HG03442 (cell line): Measurements from ENCODE around the gene ASRGL1.
A peak's percentile ranks its signal among the peaks of the same experiment; 100 is the strongest.
"Not testable (repeated sequence)": the region's sequence is repeated elsewhere in the genome, so short reads cannot be mapped to it uniquely, and the experiment has no call there.

ENCODE experiments used
- ATAC-seq: cut with Tn5 transposase; IDR thresholded peaks from one replicate; pipeline ENCODE4 v1.9.1; 2021; ENCODE audit warnings: mild to moderate bottlenecking, moderate library complexity; ENCODE audit not compliant: unreplicated experiment

Gene ASRGL1

DNA sequence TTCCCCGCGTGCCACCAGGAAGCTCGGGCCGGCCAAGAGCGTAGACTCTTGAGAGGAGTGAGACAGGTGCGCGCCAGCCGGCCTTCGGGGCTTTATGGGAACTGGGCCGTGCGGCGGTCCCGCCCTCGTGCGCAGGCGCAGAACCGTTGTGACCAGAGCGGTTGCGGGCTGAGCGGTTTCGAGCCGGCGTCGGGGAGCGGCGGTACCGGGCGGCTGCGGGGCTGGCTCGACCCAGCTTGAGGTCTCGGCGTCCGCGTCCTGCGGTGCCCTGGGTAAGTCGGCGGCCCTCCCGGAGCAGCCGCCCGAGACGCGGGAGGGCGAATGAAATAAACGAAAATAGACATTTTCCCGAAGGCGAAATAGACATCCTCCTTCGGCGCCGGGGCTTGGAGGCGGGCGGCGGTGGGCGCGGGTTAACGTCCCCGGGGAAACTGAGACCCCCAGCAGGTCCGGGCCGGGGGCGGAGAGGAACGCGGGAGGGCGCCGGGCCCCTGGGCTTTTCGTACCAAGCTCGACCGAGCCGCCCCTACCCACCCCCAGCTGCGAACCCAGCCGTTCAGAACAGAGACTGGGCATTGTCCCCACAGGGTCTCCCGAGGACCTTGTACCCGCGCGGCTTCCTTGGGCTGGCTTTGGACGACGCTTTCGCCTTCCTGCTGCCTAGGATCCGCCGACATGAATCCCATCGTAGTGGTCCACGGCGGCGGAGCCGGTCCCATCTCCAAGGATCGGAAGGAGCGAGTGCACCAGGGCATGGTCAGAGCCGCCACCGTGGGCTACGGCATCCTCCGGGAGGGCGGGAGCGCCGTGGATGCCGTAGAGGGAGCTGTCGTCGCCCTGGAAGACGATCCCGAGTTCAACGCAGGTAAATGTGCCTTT is at the start of gene ASRGL1:
Gene ASRGL1, plus strand, starts transcription at position 146 of the 879 bp plus-strand sequence. Its CDS starts 530 bp downstream, at position 676.
- peak; percentile 77 for ATAC-seq

- no peak for ATAC-seq
Measured at GRCh38 chr11:62295504-62295903, 41.7 kb upstream of the ASRGL1 start.

- ATAC-seq, result no peak
Measured at GRCh38 chr11:62298975-62299374, 38.3 kb upstream of the ASRGL1 start, which contains the start of gene SCGB1D4. Gene SCGB1D4 (minus strand): TSS chr11:62299075. CDS start chr11:62299010, 65 bp downstream.

- ATAC-seq, result no peak
Measured at GRCh38 chr11:62306227-62306626, 31.0 kb upstream of the ASRGL1 start.

- ATAC-seq, result no peak
Measured at GRCh38 chr11:62307950-62308349, 29.3 kb upstream of the ASRGL1 start.

DNA sequence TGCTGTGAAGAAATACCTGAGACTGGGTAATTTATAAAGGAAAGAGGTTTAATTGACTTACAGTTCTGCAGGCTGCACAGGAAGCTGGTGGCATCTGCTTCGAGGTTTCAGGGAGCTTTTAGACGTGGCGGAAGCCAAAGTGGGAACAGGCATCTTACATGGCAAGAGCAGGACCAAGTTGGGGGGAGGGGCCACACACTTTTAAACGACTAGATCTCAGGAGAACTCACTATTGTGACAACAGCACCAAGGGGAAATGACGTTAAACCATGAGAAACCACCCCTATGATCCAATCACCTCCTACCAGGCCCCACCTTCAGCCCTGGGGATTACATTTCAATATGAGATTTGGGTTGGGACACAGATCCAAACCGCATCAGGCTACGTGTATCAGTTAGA is 27.3 kb upstream of the ASRGL1 start:
- ATAC-seq, result no peak

DNA sequence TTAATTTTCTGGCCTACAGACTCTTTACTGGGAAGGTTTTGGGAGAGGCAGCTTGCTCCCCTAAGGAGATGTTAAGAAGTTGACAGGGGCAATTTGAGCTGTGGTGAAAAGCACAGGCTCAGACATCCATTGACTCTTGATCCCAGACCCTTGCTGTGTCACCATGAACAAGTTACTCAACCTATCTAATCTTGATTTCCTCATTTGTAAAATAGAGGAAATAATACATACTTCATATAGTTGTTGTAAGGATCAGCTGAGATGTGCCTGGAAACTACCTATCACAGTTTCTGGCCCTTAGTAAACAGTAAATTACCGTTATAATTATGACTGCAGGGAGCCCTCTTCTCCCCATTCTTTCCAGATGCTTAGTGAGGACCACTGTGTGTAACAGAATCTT is 21.8 kb upstream of the ASRGL1 start:
- no peak for ATAC-seq

- no peak for ATAC-seq
Measured at GRCh38 chr11:62322524-62322923, 14.7 kb upstream of the ASRGL1 start.

DNA sequence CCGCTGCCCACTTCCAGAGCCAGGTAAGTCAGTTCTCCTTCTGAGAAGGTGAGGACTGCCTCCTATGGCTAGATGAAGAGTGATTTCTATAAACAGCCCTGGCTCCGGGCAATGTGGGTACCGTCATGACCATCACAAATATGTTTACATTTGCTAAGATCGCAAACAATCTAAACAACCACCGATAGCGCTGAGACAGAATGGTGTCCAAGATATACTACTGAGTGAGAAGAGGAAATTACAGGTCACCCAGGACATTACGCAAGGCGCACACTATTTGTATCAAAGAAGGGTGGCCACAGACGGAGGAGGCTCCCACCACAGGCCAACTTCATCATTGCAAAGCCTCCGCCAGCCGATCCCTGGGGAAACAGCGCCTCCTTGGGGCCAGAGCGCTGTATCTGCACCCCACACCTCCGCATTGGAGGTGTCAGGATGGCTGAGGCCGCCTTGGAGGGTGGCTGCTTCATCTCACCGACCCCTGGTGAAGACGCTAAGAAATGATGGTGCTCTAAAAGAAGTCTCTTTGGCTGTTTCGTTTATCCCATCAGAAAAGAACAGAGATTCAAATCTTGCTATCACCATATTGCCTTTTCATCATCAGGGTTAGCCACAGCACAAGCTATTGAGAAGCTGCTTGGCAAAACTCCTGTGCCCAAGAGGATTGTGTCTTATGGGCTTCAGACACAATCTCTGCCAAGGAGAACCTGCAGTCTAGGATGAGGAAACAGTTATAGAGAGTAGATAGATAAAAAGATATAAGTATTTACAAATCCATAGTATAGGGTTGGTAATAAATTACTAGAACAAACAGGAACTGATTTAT is 12.3 kb upstream of the ASRGL1 start:
- no peak for ATAC-seq

DNA sequence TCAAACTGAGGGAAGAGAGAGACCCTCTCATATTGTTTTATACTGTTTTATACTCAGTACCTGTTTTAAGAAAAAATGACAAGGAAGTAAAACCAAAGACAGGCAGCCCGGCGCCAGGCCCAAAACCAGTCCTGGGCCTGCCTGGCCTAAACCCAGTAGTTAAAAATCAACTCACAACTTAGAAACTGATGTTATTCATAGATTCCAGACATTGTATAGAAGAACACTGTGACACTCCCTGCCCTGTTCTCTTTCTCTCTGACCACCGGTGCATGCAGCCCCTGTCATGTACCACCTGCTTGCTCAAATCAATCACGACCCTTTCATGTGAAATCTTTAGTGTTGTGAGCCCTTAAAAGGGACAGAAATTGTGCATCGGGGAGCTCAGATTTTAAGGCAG is 11.5 kb upstream of the ASRGL1 start:
- ATAC-seq, result not testable (repeated sequence)

DNA sequence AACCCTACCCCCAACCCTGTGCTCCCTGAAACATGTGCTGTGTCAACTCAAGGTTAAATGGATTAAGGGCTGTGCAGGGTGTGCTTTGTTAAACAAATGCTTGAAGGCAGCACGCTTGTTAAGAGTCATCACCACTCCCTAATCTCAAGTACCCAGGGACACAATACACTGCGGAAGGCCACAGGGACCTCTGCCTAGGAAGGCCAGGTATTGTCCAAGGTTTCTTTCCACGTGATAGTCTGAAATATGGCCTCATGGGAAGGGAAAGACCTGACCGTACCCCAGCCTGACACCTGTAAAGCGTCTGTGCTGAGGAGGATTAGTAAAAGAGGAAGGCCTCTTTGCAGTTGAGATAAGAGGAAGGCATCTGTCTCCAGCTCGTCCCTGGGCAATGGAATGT is 10.5 kb upstream of the ASRGL1 start:
- ATAC-seq, result not testable (repeated sequence)

DNA sequence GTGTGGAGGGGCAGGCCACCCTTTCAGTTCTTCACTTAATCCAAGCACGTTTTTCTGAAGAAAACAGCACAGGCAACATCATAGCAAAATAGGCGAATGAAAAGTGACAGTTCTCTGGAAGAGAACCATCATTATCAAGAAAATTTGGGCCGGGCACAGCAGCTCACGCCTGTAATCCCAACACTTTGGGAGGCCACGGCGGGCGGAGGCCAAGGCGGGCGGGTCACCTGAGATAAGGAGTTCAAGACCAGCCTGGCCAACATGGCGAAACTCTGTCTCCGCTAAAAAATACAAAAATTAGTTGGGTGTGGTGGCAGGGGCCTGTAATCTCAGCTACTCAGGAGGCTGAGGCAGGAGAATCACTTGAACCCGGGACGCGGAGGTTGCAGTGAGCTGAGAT is 9.7 kb upstream of the ASRGL1 start:
- ATAC-seq, result not testable (repeated sequence)

- not testable (repeated sequence) for ATAC-seq
Measured at GRCh38 chr11:62331264-62331663, 6.0 kb upstream of the ASRGL1 start.

GRCh38 chr11:62333768-62334167 is 3.5 kb upstream of the ASRGL1 start:
- no peak for ATAC-seq

DNA sequence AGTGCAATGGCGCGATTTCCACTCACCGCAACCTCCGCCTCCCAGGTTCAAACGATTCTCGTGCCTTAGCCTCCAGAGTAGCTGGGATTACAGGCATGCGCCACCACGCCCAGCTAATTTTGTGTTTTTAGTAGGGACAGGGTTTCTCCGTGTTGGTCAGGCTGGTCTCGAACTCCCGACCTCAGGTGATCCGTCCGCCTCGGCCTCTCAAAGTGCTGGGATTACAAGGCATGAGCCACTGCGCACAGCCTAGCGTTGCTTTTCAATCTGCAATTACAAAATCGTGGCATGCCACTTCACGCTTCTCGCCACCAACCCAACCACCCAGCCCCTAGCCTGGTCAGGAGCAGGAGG is 322 bp upstream of the ASRGL1 start:
- not testable (repeated sequence) for ATAC-seq

DNA sequence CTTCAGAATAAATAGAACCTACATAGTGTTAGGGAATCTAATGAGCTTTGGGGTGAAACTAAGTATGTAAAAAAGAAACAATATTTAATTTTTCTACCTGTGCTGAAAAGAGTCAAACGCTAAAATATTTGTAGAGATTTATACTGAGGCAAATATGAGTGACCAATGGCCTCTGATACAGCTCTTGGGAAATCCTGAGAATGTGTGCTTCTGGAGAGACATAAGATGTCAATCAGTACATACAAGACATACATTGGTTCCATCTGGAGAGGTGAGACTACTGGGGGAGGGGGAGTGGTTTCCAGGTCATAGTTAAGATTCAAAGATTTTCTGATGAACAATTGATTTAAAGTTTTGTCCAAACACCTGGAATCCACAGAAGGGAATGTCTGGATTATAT is 970 bp downstream of the ASRGL1 start:
- no peak for ATAC-seq

DNA sequence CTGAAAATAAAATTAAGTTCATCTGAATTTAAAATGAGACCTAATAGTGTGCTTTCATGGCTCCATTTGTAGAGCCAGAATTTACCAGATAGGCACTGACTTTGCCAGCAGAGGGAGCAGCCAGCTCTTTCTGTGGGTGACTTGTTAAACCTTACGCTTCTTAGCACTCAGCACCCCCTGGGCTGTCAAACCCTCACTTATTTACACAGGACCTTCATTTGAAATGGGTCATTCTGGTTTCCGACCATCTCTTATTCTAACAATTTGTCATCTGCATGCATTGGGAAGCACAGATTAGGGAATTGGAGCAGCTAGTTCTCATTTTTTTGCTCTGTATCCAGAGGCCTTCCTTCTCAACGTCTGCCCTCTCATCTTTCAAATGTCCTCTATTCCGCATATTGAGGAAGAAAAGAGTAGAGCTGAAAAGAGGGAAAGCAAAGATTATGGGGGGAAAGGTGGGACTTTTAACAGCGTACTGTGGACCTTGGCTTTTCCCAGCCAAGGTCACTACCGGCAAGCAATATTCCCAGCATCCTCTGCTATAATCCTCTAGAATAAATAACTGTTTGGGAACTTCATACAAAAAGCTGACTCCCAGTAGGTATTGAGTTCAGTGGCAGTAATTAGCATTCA is 3.1 kb downstream of the ASRGL1 start:
- no peak for ATAC-seq

DNA sequence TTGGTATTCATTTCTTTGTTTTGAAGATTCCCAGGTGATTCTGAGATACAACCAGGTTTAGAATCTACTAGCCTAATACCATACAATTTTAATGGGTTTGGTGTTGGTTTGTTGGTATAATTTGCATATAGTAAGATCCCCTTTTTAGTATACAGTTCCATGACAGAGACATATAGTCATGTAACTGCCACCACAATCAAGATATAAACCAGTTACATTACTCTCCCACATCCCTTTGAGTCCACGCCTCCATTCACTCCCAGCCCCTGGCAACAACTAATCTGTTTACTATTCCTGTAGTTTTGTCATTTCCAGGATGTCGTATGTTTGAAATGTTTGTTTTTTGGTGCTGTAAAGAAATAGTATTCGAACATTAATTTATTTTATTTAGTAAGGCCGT is 4.3 kb downstream of the ASRGL1 start:
- ATAC-seq, result no peak

GRCh38 chr11:62343646-62344190 is 6.5 kb downstream of the ASRGL1 start:
- not testable (repeated sequence) for ATAC-seq

GRCh38 chr11:62344210-62344609 is 7.0 kb downstream of the ASRGL1 start:
- no peak for ATAC-seq

- no peak for ATAC-seq
Measured at GRCh38 chr11:62345861-62346260, 8.6 kb downstream of the ASRGL1 start.
